OCI-LY7 (cell line): ENCODE results near the gene POU2AF3.
"Not testable (repeated sequence)": the region's sequence is repeated elsewhere in the genome, so short reads cannot be mapped to it uniquely, and the experiment has no call there.

Source experiments
- CTCF ChIP-seq: fragments of 200-600 bp; sonication (generic); conservative IDR thresholded peaks from 2 replicates; pipeline ENCODE4 v1.5.1; 2014; ENCODE audit warnings: mild to moderate bottlenecking, antibody characterized with exemption, low read length, moderate library complexity, mixed read lengths
- EZH2phosphoT487 ChIP-seq: fragments of 200-600 bp; sonication (generic); IDR thresholded peaks from 2 replicates; pipeline ENCODE4 v1.6.1; 2018; ENCODE audit warnings: low read depth, borderline replicate concordance, mild to moderate bottlenecking, mixed run types, antibody characterized with exemption, low read length, moderate library complexity, mixed read lengths

- not testable (repeated sequence) for TF ChIP-seq CTCF, EZH2phosphoT487
Measured at GRCh38 chr11:111268303-111268702, 30.0 kb upstream of the POU2AF3 start.
